HPDE6-E6E7 (cell line): ENCODE results near the gene FGF14.

Experiments
- DNase-seq: peaks from one replicate; pipeline ENCODE4 v3.0.0; 2011; ENCODE audit warnings: missing footprints; ENCODE audit errors: extremely low spot score

The FGF14 gene

GRCh38 chr13:101728021-101728420 lies 673.8 kb downstream of the FGF14 start:
- no peak for DNase-seq

- DNase-seq = no peak
Measured at GRCh38 chr13:101727118-101727517, 674.7 kb downstream of the FGF14 start.

- no peak for DNase-seq
Measured at GRCh38 chr13:101726681-101727080, 675.2 kb downstream of the FGF14 start.

- DNase-seq = no peak
Measured at GRCh38 chr13:101718496-101718895, 683.4 kb downstream of the FGF14 start.

- no peak for DNase-seq
Measured at GRCh38 chr13:101717353-101717752, 684.5 kb downstream of the FGF14 start.

- no peak for DNase-seq
Measured at GRCh38 chr13:101714195-101714594, 687.7 kb downstream of the FGF14 start.

GRCh38 chr13:101712026-101712348 lies 689.9 kb downstream of the FGF14 start:
- DNase-seq = no peak

- no peak for DNase-seq
Measured at GRCh38 chr13:101711307-101712025, 690.4 kb downstream of the FGF14 start.

GRCh38 chr13:101709952-101710351 lies 691.9 kb downstream of the FGF14 start:
- no peak for DNase-seq

GRCh38 chr13:101708115-101708514 lies 693.7 kb downstream of the FGF14 start:
- no peak for DNase-seq

- no peak for DNase-seq
Measured at GRCh38 chr13:101707659-101708058, 694.2 kb downstream of the FGF14 start.

GRCh38 chr13:101706651-101707050 lies 695.2 kb downstream of the FGF14 start:
- peak; percentile 9 for DNase-seq

GRCh38 chr13:101703838-101704237 lies 698.0 kb downstream of the FGF14 start:
- DNase-seq = no peak

GRCh38 chr13:101703081-101703480 lies 698.8 kb downstream of the FGF14 start:
- no peak for DNase-seq

GRCh38 chr13:101700598-101700997 lies 701.2 kb downstream of the FGF14 start:
- DNase-seq = no peak

- DNase-seq = no peak
Measured at GRCh38 chr13:101698400-101698799, 703.4 kb downstream of the FGF14 start.

- no peak for DNase-seq
Measured at GRCh38 chr13:101697745-101698144, 704.1 kb downstream of the FGF14 start.

- DNase-seq = no peak
Measured at GRCh38 chr13:101695870-101696516, 705.9 kb downstream of the FGF14 start.

- DNase-seq = no peak
Measured at GRCh38 chr13:101691341-101691860, 710.4 kb downstream of the FGF14 start.

GRCh38 chr13:101690871-101691270 lies 711.0 kb downstream of the FGF14 start:
- no peak for DNase-seq

- no peak for DNase-seq
Measured at GRCh38 chr13:101686003-101686402, 715.8 kb downstream of the FGF14 start.

GRCh38 chr13:101681834-101682233 lies 720.0 kb downstream of the FGF14 start:
- no peak for DNase-seq

GRCh38 chr13:101673360-101674105 lies 728.3 kb downstream of the FGF14 start:
- no peak for DNase-seq
